HUES48 (cell line): ENCODE data around the gene DOP1B.
"Not testable (repeated sequence)": the region's sequence is repeated elsewhere in the genome, so short reads cannot be mapped to it uniquely, and the experiment has no call there.

Experiments used
- H3K27ac ChIP-seq: one replicate; pipeline ENCODE4 v1.7.0; 2013; ENCODE audit warnings: low read depth, low read length, inconsistent platforms
- H3K27me3 ChIP-seq: 2 replicates; pipeline ENCODE4 v1.6.1; 2013; ENCODE audit warnings: mild to moderate bottlenecking, low read length; ENCODE audit not compliant: control insufficient read depth, insufficient read depth
- H3K36me3 ChIP-seq: 2 replicates; pipeline ENCODE4 v1.6.1; 2013; ENCODE audit warnings: low read length; ENCODE audit not compliant: control insufficient read depth, insufficient read depth
- H3K4me1 ChIP-seq: 2 replicates; pipeline ENCODE4 v1.6.1; 2013; ENCODE audit warnings: mild to moderate bottlenecking, low read length; ENCODE audit not compliant: control insufficient read depth, insufficient read depth
- H3K4me3 ChIP-seq: 2 replicates; pipeline ENCODE4 v1.5.1; 2013; ENCODE audit warnings: mild to moderate bottlenecking, low read depth, low read length
- H3K9ac ChIP-seq: 2 replicates; pipeline ENCODE4 v1.6.1; 2013; ENCODE audit warnings: mild to moderate bottlenecking, low read depth, low read length, moderate library complexity
- H3K9me3 ChIP-seq: 2 replicates; pipeline ENCODE4 v1.6.1; 2013; ENCODE audit warnings: low read length; ENCODE audit not compliant: control insufficient read depth, insufficient read depth

DOP1B gene

DNA sequence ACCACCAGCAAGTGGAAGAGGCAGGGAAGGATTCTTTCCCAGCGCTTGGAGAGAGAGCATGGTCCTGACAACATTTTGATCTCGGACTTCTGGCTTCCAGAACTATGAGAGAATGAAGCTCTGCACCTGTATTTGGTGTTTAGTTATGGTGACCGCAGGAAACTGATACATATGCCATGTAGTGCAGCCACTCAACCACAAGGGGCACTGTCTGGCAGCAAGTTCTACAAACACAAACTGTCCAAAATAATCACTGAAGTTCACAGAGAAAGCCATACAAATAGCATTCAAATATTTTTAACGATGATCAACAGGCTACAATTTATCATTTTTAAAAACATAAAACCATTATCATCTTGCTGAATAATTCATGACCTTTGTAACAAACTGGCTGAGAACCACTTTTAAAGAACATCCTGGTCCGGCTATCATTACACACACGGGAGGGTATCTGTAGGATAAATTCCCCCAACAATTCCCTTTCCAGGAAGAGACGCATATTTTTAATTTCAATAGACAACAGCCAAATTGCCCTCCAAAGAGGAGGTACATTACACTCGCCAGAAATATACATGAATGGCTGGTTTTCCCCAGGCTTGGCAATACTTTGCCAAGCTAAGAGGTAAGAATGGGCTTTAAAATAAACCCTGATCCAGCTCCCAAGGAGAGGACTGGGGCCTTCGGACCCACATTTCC lies 31.0 kb upstream of the DOP1B start:
- no peak overlapping the region for H3K27ac ChIP-seq
- H3K4me1 ChIP-seq, result peaks cover 5% of the 10 kb centered on the region; the same call in 1 of the 2 replicates
- no peak overlapping the region for H3K4me3 ChIP-seq
- H3K9ac ChIP-seq, result no peak overlapping the region
- H3K9me3 ChIP-seq, result no peaks in the 10 kb centered on the region
- H3K27me3 ChIP-seq, result peaks cover 3% of the 10 kb centered on the region
- H3K36me3 ChIP-seq, result no peaks in the 10 kb centered on the region

DNA sequence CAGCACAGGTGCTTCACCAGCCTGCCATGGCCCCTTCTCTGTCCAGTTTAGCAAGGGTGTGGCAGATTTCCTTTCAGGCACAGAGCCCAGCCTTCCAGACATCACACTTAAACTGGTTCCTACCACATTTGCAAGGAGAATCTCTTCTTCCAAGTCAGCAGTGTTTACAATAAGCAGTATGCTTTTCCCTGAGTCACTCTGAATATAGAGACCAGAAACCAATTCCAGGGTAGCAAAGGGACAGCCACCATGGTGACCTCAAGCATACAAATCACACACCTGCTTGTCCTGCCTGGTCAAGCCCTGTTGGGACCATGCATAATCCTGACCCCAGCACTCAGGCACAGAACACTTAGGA lies 30.4 kb upstream of the DOP1B start:
- Histone ChIP-seq H3K4me1 (peaks cover 6% of the 10 kb centered on the region; the same call in 1 of the 2 replicates), H3K9ac (no peak overlapping the region), H3K27me3 (peaks cover 6% of the 10 kb centered on the region), H3K4me3 (no peak overlapping the region), H3K9me3 (no peaks in the 10 kb centered on the region), H3K36me3 (no peaks in the 10 kb centered on the region), H3K27ac (no peak overlapping the region)

DNA sequence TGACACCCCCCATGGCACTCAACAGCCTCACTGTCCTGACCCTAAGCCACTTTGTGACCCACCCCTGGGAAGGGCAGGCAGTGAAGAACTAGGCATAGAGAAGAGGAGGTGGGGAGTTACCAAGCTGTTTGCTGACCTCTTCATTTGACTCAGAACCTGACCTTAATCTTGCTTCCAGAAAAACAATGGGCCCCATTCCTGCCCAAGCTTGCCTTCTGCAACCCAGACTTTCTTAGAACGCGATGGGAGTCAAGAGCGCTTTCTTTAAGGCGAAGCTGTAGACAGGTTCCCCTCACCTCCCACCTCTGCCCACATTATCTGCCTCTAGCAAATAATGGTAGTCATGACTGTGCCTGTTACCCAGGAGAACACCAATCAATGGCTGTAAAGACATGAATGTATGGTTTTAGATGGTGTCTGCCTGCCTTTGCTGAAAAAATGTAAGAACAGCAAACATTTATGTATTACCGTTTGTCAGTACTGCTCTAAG lies 30.0 kb upstream of the DOP1B start:
- no peak overlapping the region for H3K4me3 ChIP-seq
- no peaks in the 10 kb centered on the region for H3K9me3 ChIP-seq
- H3K36me3 ChIP-seq, result no peaks in the 10 kb centered on the region
- H3K27me3 ChIP-seq, result peaks cover 6% of the 10 kb centered on the region
- H3K4me1 ChIP-seq, result peaks cover 6% of the 10 kb centered on the region; the same call in 1 of the 2 replicates
- H3K27ac ChIP-seq, result no peak overlapping the region
- no peak overlapping the region for H3K9ac ChIP-seq

DNA sequence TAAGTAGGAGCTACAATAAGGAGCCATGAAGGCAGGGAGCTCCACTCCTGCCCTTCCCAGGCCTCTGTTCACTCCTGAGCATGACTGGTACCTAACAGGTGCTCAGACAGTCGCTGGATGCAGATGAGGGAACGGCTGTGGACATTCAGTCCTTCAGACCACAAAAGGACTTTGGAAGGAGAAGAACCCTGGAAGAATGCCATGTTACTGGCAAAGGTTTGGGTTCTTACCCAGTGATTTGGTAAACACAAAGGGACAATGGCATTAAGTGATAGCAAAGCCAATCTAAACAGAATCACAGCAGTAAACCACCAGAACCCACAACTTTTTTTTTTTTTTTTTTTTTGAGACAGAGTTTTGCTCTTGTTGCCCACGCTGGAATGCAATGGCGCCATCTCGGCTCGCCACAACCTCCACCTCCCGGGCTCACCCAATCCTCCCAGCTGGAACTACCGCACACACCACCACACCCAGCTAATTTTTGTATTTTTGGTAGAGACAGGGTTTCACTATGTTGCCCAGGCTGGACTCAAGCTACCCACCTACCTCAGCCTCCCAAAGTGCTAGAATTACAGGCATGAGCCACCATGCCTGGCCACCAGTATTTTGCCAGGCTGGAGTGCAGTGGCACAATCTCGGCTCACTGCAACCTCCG lies 29.2 kb upstream of the DOP1B start:
- H3K27me3 ChIP-seq, result peaks cover 10% of the 10 kb centered on the region
- H3K4me3 ChIP-seq, result no peak overlapping the region
- H3K9ac ChIP-seq, result no peak overlapping the region
- no peak overlapping the region for H3K27ac ChIP-seq
- no peaks in the 10 kb centered on the region for H3K36me3 ChIP-seq
- H3K4me1 ChIP-seq, result peaks cover 6% of the 10 kb centered on the region; the same call in 1 of the 2 replicates
- H3K9me3 ChIP-seq, result no peaks in the 10 kb centered on the region

DNA sequence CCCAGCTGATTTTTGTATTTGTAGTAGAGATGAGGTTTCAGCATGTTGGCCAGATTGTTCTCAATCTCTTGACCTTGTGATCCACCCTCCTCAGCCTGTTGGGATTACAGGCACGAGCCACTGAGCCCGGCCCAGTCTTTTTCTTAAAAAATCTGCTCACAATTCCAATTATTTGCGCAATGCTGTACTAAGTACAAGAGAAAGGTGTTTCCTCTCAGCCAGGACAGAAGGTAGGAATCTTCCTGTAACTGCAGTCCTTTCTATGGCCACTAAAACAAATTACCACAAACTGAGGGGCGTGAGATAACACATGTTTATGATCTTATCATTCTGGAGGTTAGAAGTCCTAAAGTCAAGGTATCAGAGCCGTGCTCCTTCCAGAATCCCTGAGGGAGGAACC lies 28.6 kb upstream of the DOP1B start:
- Histone ChIP-seq H3K27me3 (peaks cover 16% of the 10 kb centered on the region), H3K27ac (no peak overlapping the region), H3K9ac (no peak overlapping the region)

DNA sequence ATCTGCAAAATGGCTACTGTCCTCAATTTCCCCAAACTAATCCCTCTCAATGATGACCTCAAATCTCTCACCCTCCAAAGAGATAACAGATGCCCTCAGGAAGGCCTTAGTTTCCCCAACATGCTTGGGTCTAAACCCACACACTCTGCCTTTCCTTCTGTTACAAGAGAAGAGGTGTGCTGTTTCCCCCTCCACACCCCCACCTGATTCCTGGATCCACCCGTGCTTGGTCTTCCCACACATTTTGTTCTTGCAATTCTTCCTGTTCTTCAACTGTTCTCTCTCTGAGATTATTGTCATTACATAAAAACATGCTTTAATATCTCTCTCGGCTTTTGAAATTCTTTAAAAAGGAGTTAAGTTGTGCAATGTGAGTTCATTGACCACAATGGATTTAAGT lies 27.4 kb upstream of the DOP1B start:
- no peaks in the 10 kb centered on the region for H3K36me3 ChIP-seq
- peaks cover 7% of the 10 kb centered on the region; the same call in 1 of the 2 replicates for H3K4me1 ChIP-seq
- H3K27ac ChIP-seq, result no peak overlapping the region
- H3K27me3 ChIP-seq, result peaks cover 26% of the 10 kb centered on the region
- no peak overlapping the region for H3K9ac ChIP-seq
- no peak overlapping the region for H3K4me3 ChIP-seq
- no peaks in the 10 kb centered on the region for H3K9me3 ChIP-seq

More for the DNA sequence above, 28.6 kb upstream of the DOP1B start:
- Histone ChIP-seq H3K9me3 (no peaks in the 10 kb centered on the region), H3K36me3 (no peaks in the 10 kb centered on the region), H3K4me3 (no peak overlapping the region), H3K4me1 (peaks cover 6% of the 10 kb centered on the region; the same call in 1 of the 2 replicates)

DNA sequence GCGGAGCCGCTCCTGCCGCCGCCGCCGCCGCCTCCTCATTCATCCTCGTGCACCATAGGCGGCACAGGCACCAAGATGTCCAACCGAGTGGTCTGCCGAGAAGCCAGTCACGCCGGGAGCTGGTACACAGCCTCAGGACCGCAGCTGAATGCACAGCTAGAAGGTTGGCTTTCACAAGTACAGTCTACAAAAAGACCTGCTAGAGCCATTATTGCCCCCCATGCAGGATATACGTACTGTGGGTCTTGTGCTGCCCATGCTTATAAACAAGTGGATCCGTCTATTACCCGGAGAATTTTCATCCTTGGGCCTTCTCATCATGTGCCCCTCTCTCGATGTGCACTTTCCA lies 26.2 kb upstream of the DOP1B start:
- not testable (repeated sequence) for H3K27ac ChIP-seq, H3K9me3 ChIP-seq, H3K9ac ChIP-seq, H3K36me3 ChIP-seq
- H3K4me3 ChIP-seq, result peak overlapping the region; percentile 49
- peaks cover 38% of the 10 kb centered on the region for H3K27me3 ChIP-seq
- peaks cover 13% of the 10 kb centered on the region; the same call in 1 of the 2 replicates for H3K4me1 ChIP-seq

DNA sequence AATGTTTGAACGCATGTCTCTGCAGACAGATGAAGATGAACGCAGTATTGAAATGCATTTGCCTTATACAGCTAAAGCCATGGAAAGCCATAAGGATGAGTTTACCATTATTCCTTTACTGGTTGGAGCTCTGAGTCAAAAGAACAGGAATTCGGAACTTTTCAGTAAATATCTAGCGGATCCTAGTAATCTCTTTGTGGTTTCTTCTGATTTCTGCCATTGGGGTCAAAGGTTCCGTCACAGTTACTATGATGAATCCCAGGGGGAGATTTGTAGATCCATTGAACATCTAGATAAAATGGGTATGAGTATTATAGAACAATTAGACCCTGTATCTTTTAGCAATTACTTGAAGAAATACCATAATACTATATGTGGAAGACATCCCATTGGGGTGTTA lies 25.8 kb upstream of the DOP1B start:
- not testable (repeated sequence) for H3K9me3 ChIP-seq, H3K27ac ChIP-seq, H3K9ac ChIP-seq, H3K36me3 ChIP-seq
- Histone ChIP-seq H3K4me1 (peaks cover 13% of the 10 kb centered on the region; the same call in 1 of the 2 replicates), H3K27me3 (peaks cover 42% of the 10 kb centered on the region), H3K4me3 (peak overlapping the region; percentile 49)

DNA sequence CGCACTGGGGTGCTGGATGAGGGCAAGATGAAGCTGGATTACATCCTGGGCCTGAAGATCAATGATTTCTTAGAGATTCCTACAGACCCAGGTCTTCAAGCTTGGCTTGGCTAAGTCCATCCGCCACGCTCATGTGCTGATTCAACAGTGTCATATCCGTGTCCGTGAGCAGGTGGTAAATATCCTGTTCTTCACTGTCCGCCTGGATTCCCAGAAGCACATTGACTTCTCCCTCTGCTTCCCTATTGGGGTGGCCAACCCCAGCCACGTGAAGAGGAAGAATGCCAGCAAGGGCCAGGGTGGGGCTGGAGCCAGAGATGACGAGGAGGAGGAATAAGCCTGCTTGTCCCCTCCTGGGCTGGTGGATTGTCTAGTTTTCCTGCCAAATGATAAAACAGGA lies 23.9 kb upstream of the DOP1B start:
- Histone ChIP-seq H3K9me3 (no peaks in the 10 kb centered on the region), H3K4me1 (peaks cover 20% of the 10 kb centered on the region), H3K4me3 (no peak overlapping the region), H3K36me3 (no peaks in the 10 kb centered on the region), H3K9ac (no peak overlapping the region), H3K27me3 (peaks cover 55% of the 10 kb centered on the region), H3K27ac (no peak overlapping the region)

DNA sequence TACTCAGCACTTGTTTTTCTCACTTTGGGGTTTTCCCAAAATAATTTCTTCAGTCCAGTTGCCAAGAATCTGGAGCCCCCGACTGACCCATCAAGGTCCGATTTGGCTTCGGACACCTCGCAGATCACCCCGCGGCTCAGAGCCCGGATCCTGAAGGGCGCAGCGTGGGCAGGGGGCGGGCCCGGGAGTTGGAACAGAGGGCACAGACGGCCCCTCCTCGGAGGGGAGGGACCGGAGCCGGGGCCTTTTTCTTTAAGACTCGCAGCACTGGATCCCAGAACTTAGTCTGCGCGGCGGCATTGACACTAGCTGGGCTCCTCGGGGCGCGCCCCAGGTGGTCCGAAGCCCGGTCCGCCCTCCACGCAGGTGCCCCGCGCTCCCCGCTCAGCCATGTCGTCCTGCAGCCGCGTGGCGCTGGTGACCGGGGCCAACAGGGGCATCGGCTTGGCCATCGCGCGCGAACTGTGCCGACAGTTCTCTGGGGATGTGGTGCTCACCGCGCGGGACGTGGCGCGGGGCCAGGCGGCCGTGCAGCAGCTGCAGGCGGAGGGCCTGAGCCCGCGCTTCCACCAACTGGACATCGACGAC lies 21.7 kb upstream of the DOP1B start, which contains the start of gene CBR3:
Gene CBR3 (plus strand): TSS at position 277 of the 588 bp plus-strand sequence. CDS start 114 bp downstream, at position 391.
- Histone ChIP-seq H3K27ac (no peak within 1 kb of the TSS), H3K4me3 (peak within 1 kb of the TSS; percentile 68), H3K9me3 (no peaks in the 10 kb centered on the region), H3K36me3 (no peaks in the 10 kb centered on the region), H3K9ac (0 out of 2 replicates have a peak within 1 kb of the TSS, but pooled peaks have one; percentile 1), H3K4me1 (peaks cover 16% of the 10 kb centered on the region), H3K27me3 (peaks cover 55% of the 10 kb centered on the region)
